ES-I3 (cell line): ENCODE data around the gene BEST1.

Source experiments
- H3K36me3 ChIP-seq: 2 replicates; pipeline ENCODE4 v1.6.1; 2013; ENCODE audit warnings: mild to moderate bottlenecking, low read length, control low read depth, moderate library complexity; ENCODE audit not compliant: insufficient read depth
- H3K4me1 ChIP-seq: 2 replicates; pipeline ENCODE4 v1.6.1; 2013; ENCODE audit warnings: mild to moderate bottlenecking, control low read depth, low read length; ENCODE audit not compliant: insufficient read depth
- H3K9ac ChIP-seq: 2 replicates; pipeline ENCODE4 v1.6.1; 2013; ENCODE audit warnings: low read depth, mild to moderate bottlenecking, low read length, moderate library complexity
- H3K9me3 ChIP-seq: 2 replicates; pipeline ENCODE4 v1.6.1; 2013; ENCODE audit warnings: mild to moderate bottlenecking, low read length, moderate library complexity; ENCODE audit not compliant: control insufficient read depth, insufficient read depth

The BEST1 gene

DNA sequence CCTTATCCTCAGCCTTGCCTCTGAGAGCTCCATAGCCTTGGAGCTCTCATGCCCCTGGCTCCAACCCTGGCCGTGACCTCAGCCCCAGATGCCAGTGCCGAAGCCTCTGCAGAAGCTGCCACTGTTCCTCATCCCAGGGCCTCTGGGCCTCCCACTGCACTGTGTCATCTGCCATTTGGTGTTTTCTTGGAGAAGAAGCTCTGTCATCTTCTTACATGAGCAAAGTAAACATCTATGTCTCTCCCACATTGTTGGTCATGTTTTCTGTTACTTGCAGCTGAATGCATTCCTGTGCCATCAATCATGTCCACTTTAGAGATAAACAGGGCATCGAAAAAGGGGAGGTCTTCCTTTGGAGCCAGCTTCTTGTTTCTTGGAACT lies 62.3 kb downstream of the BEST1 start:
- Histone ChIP-seq H3K9ac (no peak overlapping the region), H3K4me1 (no peaks in the 10 kb centered on the region; the same call in 1 of the 2 replicates), H3K9me3 (no peaks in the 10 kb centered on the region; the same call in 1 of the 2 replicates), H3K36me3 (no peaks in the 10 kb centered on the region)

DNA sequence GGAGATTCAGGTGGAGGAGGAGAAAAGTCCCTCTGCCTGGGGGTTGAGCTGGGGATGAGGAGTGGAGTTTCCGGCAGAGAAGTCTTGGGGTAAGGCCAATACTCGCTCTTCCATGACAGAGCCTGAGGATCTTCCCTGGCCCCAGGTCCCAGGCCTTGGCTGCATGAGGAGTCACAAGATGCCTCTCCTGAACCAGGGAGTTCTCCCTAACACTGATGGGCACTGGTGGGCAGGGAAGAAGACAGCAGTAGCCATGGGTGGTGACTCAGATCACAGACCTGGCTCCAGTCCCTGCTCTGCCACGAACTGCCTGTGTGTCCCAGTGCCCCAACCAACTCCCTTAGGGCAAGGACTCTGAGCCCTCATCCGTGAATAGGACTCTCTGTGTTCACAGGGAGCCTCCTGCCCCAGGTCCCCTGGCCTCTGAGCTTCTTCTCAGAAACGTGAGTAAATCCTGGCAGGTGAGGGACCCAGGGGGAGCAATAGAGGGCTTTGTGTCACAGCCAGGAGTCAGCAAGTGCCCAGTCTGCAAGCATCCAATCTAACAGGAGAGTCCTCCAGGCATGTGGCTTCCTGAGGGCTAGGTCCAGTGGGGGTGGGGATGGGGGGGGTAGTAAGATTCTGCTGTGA lies 62.8 kb downstream of the BEST1 start:
- Histone ChIP-seq H3K9me3 (no peaks in the 10 kb centered on the region; the same call in 1 of the 2 replicates), H3K9ac (no peak overlapping the region), H3K4me1 (no peaks in the 10 kb centered on the region; the same call in 1 of the 2 replicates), H3K36me3 (no peaks in the 10 kb centered on the region)
